ENCODE measurements around the gene ARRB1.
"Not testable (repeated sequence)": the region's sequence is repeated elsewhere in the genome, so short reads cannot be mapped to it uniquely, and the experiment has no call there.

The ARRB1 gene

DNA sequence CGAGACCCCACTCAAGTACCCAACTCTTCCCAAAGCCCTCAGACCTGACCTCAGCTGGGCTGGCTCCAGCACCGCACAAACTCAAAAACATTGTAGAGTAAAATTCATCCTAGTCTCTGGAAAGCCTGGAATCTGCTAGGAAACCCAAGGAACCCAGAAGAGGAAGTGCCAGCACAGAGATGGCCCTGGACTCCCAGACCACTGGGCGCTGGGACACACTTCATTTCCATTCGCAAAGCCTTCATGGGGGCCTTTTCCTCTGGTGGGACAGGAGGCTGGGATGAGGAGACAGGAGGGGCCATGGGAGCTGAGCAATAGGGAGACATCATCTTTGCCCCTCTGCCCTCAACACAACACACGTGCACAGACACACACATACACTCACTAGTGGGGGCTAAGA, 30.8 kb downstream of the ARRB1 start:
- DNase-seq = no peak

DNA sequence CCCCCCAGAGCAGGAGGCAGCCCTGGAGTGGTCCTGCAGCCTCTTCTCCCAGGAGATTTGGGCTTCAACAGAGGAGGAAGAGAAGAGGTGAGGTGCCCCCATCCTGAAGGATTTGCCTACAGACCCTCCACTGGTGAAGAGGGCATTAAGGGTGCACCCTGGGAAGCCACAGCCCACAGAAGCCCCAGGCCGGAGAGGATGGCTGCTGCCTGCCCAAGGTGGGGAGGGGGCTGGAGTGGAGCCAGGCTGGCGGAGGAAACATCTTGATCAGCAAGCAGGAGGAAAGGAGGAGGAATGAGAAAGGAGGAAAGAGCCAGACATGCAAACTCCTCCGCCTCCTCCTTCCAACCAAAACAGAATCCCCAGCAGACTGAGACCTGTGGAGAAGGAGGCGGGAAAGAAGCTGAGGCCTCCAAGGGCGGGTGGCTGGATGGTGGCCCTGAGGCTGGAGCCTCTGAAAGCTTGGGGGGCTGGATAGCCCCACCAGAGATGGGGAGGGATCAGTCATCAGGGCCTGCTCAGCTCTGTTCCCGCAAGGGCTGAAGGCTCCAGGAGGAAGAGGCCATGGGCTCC, 31.3 kb downstream of the ARRB1 start:
- DNase-seq = no peak

DNA sequence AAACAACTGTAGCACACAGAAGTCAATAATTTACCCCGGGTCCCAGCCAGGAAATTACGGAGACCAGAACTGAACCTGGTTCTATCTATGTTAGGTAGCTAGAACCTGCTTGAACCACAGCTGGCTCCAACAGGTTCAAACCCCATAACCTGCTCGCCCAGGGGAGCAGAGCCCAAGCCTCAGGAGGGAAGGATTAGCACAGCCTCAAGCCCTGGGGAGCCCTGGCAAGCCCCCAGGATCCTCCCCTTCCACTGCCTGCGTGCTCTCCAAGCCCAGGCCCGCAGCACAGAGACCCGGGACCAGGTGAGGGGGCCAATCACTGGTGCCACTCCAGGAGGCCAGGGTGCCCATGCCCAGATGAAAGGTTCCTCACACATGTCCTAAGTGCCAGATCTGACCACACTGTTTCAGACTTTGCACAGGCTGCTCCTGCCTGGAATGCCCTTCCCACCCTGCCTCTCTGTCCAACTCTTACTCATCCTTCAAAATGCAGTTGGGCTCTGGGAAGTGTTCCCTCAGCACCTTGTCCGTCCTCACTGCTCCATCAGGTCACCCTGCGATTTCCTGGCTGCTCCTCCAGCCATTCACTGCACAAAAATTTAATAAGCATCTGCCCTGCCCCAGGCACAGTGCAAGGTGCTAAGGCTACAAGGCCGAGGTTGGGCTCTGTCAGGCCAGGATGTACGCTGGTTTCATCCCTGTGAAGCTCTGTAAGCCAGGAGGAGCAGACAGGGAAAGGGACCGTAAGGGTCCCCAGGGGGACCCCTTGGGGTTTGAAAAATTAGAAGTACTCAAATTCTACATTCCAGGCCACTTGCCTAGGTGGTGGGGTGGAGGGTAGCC, 32.2 kb downstream of the ARRB1 start:
- DNase-seq = no peak

DNA sequence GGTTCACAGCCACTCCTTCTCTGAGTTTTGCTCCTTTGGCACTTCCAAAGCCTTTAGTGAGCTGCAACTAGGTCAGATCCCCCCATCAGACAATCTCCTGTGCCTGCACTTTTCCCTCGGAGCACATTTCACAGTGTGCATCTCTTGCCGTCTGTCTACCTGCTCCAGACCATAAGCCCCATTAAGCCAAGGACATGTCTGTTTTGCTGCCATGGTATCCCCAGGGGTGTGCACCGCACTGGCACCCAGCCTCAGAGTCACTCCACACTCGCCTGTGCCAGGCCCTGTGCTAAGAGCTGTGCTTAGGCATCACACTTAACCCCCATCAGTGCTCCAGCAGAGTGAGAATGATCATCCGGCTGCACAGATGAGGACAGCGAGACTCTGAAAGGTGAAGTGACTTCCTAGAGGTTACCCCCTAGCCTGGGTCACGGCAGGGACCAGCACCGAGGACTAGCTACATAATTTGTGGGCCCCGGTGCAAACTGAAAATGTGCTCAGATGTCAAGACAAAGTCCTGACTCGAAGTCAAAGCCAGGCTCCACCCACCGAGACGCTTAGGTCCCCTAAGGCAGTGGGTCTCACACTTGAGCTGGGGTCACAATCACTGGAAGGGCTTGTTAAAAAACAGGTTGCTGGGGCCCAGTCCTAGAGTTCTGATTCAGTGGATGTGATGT, 33.9 kb downstream of the ARRB1 start:
- DNase-seq = no peak

DNA sequence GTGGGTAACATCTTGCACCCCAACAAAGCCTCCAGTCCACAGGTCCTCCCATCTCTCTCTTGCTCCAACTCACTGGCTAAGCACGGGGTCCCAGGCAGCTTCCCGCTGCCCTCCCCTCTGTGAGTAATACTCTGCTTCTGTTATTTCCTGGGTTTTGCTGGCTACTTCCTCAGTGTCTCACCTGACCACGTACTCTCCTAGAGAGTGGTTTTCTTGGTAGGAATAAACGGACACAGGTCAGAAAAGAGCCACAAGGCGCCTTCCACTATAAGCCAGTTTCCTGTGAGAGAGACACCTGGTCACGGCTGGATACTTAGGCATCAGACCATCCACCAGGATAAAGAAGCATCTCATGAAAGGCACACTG, 36.0 kb downstream of the ARRB1 start:
- DNase-seq = no peak

DNA sequence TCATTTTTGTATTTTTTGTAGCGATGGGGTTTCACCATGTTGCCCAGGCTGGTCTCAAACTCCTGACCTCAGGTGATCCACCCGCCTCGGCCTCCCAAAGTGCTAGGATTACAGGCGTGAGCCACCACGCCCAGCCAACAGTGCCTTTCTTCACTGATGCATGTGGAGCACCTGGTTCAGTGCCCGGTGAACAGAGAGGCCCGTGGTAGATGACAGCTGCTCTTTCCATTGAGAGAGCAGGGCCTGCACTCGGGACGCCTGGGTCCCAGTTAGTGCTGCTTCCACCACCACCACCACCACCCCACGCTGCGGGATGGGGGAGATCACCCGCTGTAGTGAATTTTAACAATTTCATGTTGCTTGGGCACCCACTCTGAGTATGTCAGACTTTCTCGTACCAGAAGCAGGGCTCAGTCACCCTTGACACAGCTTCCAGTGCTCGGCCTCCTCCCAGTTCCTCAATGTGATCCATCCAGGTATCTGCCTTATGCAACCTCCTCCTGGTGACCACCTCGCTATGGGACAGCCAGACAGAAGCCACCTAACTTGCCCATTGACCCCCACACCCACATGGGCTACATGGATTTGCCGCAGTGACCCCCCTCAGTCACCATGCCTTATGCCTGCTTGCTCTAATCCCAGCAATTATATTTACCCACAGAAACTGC, 36.6 kb downstream of the ARRB1 start:
- DNase-seq = no peak

DNA sequence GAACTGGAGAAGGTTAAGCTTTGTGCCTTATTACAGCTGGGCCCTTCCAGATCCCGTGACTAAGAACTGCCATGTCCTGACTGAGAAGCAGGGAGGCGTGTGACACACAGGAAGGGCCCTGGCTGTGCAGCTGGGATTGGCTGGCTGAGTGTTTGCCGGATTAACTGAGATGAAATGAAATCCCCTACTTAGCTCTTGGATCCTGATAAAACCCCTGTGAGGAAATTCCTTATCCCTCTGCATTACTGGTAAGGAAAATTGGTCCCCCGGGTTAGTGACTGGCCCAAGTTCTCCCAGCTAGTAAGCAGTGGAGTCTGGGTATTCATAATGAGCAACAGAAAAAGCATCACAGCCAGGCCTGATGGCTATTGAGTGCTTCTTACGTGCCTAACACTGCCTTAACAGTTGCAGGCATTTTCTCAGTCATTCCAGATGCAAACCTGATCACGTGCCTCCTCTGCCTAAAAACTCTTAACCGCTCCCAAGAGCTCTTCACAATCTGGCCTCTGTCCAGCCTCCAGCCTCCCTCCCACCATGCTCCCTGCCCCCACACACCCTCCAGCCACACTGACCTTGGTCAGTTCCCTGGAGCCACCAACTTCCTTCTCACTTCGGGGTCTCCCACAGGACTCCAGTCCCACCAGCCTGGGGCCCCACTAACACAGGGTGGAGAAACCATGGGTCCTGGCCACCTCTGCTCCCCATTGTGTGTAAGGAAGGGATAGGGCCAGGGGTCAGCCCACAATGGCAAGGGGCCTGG, 37.8 kb downstream of the ARRB1 start:
- DNase-seq = no peak

DNA sequence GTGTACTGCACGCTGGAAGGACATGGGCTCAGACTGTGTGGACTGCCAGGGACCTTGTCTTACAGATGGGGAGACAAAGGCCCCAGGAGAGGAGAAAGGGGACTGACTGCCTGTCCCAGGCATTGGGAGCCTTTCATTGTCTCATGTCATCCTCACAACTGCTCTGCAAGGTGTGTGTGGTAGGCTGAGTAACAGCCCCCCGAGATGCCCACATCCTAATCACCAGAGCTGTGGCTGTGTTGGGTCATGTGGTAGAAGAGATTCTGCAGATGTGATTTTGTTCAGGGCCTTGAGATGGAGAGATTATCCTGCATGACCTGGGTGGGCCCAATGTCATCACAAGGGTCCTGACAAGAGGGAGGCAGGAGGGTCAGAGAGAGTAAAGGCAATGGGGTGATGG, 39.1 kb downstream of the ARRB1 start:
- DNase-seq = no peak

DNA sequence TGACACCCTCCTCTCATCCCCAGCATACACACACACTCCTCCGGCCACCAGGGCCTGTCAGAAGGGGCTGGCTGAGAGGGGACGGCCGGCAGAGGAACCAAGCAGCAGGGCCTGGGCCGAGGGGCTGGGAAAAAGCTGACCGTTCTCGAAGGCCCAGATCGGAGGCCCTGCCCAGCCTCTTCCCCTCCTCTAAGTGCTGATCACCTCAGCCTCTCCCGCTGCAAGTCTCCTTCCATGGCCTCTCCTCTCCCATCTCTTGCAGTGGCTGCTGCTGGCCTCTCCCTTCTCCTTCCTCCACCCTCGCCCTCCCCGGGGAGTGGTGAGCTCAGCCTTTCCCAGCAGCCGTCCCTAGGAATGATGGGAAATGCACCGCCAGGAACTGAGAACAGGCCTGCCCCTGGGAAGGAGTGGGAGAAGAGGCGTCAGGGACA, 39.6 kb downstream of the ARRB1 start:
- DNase-seq = no peak

DNA sequence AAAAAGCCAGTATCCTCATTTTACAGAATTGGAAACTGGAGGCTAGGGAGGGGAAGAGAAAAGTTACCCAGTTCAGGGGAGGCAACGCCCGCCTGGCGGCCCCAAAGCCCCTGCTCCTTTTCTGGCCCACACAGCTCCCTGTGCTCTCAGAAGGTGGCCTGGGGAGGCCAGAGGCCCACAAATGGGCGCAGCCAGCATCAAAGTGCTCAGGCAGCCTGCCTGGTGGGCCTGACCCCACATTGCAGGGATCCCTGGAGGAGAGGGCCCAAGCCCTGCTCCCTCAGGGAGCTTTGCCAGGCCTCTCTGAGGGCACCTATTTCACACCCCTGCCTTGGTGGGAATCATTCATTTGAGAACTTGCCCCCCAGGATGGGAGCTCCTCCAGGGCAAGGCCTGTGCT, 42.5 kb downstream of the ARRB1 start:
- DNase-seq = no peak

DNA sequence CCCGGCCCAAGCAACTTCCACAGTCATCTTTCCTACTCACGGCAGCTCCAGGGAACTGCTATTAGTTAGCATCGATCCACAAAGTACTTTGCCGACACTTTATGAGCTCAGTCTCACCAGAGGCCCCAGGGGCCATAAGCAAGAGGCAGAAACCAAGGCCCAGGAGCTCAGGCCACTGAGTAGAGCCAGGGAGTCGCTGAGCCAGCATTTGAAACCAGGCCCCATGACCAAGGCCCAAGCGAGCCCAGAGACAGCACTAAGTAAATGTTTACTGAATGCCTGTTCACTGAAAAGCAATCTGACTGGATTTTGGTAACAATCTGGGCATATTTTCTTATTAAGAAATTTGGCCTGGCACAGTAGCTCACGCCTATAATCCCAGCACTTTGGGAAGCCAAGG, 43.3 kb downstream of the ARRB1 start:
- DNase-seq = no peak

DNA sequence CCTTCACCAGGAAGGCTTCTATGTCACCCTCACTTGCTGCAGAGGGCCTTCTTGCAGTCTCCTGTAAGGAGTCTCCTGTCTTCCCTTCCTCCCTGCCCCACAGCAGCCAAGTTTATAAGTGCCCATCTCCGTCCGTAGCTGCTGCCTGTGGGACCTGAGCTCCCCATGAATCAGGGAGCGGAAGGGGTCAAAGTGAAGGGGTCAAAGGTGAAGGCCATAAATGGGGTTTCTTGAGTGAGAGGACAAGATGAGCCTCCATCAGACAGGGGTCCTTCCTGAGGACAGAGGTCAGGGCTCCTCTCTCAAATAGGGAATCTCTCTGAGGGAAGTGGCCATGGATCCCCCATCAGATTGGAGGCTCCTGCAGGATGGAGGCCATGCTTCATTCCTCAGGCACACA, 44.4 kb downstream of the ARRB1 start:
- DNase-seq = no peak

DNA sequence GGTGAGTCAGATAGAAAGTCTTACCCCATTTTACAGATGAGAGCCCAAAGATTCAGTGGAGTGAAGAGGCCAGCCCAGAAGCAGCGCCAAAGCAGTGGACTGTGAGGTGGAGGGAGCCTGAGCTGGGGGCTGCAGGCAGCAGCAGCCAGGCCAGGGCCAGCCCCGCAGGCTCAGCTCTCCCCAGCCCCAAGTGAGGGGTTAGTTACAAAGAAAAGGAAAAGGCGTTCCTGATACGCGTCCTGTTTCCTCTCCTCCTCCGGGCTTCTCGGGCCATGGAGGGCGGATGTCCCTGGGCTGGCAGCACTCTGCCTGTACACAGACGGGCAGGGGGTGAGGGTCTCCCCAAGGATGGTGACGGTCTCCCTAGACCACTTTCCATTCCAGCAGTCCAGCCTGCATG, 44.9 kb downstream of the ARRB1 start:
- no peak for DNase-seq

DNA sequence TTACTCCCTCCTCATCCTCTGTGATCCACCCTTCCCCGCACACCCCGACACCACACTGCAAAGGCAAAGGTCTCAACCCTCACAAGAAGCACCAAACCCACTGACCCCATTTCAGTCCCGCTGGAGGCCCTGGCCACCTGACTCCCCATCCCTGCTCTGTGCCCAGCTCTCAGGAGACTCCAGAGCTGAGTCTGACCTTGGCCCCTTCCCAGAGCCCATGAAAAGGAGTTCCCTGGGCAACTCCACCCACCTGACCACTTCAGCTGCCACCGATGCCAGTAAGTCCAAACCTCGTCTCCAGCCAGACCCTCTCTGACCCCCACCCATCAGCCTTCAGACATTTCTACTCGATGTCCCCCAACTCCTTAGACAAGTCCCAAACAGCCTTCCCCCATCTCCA, 45.5 kb downstream of the ARRB1 start:
- no peak for DNase-seq

DNA sequence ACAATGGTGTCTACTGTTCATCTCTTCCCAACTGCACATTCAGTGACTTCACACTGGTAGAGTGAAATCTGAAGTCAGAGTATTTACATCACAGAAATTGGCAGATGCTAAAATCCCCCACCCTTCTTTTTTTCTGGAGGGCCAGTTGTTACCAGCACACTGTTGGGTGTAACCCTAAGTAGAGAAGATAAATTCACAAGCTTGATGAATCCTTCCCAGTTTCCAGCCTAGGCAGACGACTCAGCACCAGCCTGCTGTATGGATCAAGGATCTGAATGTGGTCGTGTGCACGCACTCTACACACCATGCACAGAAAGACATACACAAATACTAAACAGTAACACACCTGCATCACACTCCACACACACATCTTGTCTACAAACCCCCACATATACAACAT, 46.0 kb downstream of the ARRB1 start:
- peak; percentile 15 for DNase-seq

DNA sequence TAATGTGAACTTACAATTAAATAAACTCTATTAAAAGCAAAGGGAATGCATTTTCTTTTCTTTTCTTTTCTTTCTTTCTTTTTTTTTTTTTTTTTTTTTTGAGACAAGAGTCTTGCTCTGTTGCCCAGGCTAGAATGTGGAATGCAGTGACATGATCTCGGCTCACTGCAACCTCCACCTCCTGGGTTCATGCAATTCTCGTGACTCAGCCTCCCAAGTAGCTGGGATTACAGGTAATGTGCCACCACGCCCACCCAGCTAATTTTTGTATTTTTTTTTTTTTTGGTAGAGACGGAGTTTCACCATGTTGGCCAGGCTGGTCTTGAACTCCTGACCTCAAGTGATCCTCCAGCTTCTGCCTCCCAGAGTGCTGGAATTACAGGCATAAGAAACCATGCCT, 46.5 kb downstream of the ARRB1 start:
- DNase-seq = not testable (repeated sequence)

DNA sequence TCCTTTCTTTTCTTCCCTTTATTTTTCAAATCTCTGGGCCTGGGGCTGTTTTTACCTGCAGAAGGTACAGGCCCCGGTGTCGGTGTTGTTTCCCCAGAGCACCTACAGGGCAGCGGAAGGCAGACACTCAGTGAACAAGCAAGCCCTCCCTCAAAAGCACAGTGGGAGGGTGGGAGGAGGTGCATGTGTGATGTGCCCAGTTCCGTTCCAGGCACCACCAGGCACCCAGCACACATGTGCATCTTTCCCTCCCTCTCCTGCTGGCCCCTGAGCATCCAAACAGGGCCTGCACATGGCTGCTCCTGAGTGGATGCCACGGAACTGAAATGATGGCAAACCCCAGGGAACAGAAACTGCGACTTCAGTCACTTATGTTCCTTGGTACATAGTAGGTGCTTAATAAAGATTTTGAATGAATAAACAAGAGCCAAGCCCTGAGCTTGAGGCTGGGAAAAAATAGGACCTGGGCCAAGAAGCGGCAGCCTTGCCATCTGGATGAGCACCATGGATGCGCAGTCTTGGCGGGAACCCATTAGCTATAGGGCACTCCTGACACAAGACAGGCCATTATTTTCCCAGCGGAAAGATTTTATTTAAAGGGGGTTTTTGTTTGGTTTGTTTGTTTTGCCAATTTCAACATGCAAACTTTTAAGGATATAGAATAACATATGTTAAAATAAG, 47.8 kb downstream of the ARRB1 start:
- DNase-seq = no peak

DNA sequence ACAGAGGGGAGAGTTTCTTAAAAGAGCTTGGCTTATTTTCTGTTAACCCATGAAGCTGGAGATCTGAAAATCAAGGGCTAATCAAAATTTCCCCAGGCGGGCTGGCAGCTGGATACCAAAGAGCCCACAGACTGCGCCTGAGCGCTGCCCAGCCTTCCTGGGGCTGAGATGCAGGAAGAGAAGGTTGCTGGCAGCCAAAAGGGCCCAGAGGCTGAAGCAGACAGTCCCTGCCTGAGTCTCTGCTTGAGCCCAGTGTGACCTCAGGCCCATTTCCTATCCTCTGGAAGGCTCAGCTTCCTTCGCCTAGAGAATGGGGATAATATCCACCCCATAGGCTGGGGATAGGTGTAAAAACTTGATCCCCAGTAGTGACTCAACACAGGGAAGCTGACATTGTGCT, 49.1 kb downstream of the ARRB1 start:
- no peak for DNase-seq

DNA sequence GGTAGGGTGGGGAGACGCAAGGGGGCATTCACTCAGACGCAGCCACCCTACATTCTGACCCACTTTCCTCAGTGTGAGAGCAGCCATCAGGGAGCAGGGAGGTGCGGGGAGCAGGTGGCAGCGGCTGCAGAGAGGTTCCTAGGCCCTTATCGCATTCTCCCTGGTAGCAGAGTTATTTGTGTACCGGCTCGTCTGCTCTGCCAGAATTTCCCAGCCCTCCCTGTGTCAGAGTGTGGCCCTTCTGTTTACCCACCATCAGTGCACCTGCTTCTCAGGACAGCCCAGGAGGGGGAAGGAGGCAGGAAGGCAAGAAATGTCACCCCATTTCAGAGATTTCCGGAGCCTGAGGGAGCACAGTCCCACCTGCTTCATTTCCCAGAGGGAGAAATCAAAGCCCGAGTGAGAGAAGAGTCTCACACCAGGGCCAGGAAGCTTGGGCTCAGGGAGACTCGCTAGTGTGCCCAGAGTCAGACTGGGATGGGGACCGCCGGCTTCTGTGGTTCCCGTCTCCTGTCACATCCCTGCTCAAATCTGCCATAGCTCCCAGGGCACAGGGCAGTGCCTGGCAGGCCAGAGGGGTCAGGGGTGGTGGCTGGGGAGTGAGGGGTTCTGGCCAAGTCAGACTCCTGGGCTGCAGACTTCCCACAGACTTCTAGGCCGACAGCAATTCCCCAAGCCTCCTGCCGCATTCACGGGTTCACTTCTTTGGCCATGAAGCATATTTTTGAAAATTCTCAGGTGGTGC, 49.7 kb downstream of the ARRB1 start:
- DNase-seq = no peak

DNA sequence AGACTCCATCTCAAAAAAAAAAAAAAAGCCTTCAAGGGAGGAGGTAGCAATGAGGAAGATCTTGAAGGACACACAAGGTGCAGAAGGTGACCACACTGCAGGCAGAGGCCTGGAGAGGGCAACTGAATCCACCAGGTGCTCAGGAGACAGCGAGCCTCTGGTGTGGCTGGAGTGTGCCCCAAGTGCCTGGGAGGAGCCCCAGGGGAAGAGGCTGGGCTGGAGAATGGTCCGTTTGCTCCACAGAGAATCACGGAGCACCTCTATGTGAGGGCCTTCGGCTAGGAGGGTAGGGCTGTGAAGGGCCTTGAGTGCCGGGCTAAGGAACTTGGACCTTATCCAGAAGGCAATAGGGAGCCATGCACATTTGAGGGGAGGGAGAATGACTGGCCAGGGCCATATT, 50.3 kb downstream of the ARRB1 start:
- no peak for DNase-seq

DNA sequence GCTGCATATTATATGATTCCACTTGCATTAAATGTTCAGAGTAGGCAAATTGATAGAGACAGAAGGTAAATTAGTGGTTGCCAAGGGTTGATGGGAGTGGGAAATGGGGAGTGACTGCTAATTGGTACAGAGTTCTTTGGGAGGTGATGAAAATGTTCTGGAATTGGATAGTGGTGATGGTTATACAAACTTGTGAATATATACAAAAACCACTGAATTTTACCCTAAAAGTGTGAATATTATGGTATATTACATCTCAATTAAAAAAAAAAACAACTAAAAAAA, 52.5 kb downstream of the ARRB1 start:
- no peak for DNase-seq
